GM12872 (cell line): ENCODE measurements around the gene DDX11.
"Not testable (repeated sequence)": the region's sequence is repeated elsewhere in the genome, so short reads cannot be mapped to it uniquely, and the experiment has no call there.

Experiments used
- TF ChIP-seq, protein P1 (sequence below): IDR thresholded peaks from 3 replicates; pipeline ENCODE4 v1.5.1; 2011; ENCODE audit warnings: low read depth, mild to moderate bottlenecking, low read length, moderate library complexity; ENCODE audit not compliant: insufficient read depth

DDX11 gene

DNA sequence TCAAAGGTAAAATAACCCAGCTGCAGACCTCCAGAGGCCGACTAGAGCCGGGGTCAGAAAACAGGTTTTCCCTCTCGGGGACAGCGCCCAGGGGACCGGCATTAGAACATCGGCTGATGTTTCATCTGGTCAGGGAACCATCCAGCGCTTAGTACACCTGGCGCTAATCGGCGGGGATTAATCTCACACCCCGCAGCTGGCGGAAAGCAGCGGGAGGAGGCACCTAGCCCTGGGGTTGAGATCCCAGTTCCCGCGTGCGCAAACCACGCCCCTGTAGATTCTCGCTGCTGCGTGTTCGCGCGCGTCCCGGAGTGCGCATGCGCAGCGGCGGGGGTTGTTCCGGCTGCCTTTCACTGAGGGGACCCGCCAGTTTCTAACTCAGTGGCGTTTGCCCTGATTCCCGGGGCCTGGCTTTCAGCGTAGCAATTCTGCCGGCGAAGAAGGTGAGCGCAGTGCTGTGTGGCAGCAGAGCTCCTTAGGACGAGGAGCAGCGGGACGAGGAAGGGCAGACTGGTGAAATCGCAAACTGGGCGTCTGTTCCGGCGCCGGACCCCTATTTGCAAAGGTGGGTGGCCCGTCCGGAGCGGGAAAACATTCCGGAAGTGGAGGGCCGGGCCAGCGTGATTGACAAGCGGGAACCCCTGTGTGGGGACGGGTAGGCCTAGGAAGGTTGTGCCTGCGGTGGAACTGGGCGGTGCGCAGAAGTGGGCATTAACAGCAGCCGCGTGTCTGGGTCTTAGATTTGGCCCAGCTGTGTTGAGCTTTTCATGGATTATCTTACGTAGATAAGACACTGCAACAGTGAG, at the start of gene DDX11:
TSS of gene DDX11 (plus strand) at position 334 of the 806 bp plus-strand sequence. CDS start 4,534 bp downstream, outside the sequence.
- TF ChIP-seq, protein P1, sequence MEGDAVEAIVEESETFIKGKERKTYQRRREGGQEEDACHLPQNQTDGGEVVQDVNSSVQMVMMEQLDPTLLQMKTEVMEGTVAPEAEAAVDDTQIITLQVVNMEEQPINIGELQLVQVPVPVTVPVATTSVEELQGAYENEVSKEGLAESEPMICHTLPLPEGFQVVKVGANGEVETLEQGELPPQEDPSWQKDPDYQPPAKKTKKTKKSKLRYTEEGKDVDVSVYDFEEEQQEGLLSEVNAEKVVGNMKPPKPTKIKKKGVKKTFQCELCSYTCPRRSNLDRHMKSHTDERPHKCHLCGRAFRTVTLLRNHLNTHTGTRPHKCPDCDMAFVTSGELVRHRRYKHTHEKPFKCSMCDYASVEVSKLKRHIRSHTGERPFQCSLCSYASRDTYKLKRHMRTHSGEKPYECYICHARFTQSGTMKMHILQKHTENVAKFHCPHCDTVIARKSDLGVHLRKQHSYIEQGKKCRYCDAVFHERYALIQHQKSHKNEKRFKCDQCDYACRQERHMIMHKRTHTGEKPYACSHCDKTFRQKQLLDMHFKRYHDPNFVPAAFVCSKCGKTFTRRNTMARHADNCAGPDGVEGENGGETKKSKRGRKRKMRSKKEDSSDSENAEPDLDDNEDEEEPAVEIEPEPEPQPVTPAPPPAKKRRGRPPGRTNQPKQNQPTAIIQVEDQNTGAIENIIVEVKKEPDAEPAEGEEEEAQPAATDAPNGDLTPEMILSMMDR = not testable (repeated sequence)

- TF ChIP-seq, protein P1 = no peak
These were observed 47.5 kb upstream of the DDX11 start for GRCh38 chr12:31026202-31026601.

DNA sequence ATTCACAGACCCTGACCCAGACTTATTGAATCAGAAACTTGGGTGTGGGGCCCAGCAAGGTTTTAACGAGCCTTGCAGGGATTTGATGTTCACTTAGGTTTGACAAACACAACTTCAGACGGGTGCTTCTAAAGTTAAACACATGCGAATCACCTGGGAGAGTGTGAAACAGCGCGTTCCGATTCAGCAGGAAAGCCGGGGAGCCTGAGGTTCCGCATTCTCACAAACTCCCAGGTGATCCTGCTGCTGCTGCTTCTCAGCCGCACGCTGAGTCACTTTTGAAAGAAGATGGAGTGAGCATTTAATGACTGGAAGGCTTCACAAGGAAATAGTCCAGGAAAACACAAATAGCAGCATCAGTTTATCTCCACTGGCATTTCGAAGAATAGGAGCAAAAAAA, 44.2 kb upstream of the DDX11 start:
- TF ChIP-seq, protein P1 = no peak

DNA sequence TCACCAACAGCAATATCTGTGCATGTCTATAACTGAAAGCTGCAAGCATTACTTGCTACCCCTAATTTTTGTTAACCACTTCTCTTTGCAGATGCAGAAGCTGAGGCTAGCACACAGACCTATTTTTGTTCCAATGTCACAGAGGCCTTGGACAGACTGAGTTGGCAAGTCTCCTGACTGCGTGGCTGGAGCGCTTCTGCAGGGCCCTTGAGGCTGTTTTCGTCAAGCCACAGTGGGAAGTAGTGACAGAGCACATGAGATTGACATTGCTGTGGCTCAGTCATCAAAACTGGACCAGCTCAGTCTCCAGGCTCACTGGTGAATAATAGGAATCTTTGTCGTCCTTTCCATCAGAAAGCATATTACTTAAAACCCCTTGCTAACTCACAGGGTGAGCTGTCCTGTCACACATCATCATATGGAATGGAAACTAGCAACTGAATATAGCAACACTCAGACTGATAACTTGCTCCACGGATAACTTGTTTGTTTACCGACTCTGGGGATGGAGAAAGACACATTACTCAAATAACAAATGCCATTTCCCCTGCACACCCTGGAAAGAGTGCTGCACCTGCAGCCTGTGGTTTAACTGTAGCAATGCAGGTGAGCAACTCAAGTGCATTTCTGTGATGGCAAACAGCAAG, 43.6 kb upstream of the DDX11 start:
- TF ChIP-seq, protein P1 = no peak

GRCh38 chr12:31031951-31032335, 41.7 kb upstream of the DDX11 start:
- TF ChIP-seq, protein P1 = no peak

DNA sequence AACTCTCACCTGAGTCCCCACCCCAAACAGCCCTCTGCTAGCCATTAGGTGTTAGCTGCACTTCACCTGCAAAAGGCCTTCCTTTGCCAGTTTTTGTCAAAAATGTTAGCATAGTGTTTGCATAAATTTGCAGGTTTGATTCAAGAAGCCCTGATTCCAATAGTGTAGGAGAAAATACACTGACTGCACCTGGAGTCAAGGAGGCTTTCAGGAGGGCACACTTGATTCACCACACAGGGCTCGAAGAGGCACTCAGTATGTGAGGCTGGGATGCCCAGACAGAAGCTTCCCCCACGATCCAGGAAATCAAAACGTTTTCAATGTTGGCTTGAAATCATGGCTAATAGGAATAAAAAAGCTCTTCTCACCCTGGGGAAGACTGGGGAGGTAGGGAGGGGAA, 40.5 kb upstream of the DDX11 start:
- TF ChIP-seq, protein P1 = no peak

- TF ChIP-seq, protein P1 = no peak
These were observed 40.0 kb upstream of the DDX11 start for GRCh38 chr12:31033681-31034080.
